ENCODE data around the gene GPR156. TPM values are rescaled to one million over a fixed set of nuclear protein-coding genes. Genes with fewer than 3 reads are reported as not detected.
"Not testable (repeated sequence)": the region's sequence is repeated elsewhere in the genome, so short reads cannot be mapped to it uniquely, and the experiment has no call there.

GPR156 gene
- total RNA-seq: 2.0 TPM

- FAIRE-seq (no peak), DNase-seq (ENCODE audit: low spot score in 2 of 2) (peak; percentile 44 to 56)
Observed at GRCh38 chr3:120284747-120285507, at the start of gene GPR156. Gene GPR156, minus strand, starts transcription at chr3:120285222. Its CDS starts 41,124 bp downstream, at chr3:120244098.

DNA sequence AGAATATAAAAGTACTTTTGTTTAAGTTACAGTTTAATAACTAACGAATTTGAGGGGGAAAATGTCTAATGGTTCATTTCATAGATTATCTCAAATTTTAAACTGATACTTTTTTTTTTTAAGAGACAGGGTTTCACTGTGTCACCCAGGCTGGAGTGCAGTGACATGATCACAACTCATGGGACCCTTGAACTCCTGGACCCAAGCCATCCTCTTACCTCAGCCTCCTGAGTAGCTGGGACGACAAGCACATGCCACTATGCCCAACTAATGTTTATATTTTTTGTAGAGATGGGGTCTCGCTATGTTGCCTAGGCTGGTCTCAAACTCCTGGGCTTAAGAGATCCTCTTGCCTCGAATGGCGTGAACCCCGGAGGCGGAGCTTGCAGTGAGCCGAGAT is 47.6 kb upstream of the GPR156 start:
- FAIRE-seq (peak; percentile 3), DNase-seq (ENCODE audit: low spot score in 2 of 2) (no peak)

GRCh38 chr3:120331076-120331475 is 46.1 kb upstream of the GPR156 start:
- no peak for DNase-seq (ENCODE audit: low spot score in 2 of 2)
- no peak for FAIRE-seq

GRCh38 chr3:120326784-120327183 is 41.8 kb upstream of the GPR156 start:
- no peak for DNase-seq (ENCODE audit: low spot score in 2 of 2)
- no peak for FAIRE-seq

DNA sequence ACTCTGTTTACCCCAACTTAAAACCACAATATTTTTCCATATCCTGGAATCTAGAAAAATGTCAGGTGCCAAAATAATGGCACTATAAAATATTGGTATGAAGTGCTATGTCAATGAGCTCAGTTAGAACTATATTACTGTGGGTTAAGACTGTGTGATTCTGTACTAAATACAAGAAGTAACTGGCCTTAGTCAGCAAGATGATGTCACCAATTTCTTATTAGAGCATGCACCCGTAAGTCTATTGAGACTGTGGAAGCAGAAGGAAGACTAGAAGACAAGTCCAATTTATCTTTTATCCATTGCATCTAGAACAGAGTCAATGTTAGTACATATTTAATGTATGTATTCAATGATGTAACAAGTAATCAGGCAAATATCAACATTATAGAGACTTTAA is 39.2 kb upstream of the GPR156 start:
- no peak for DNase-seq (ENCODE audit: low spot score in 2 of 2)
- no peak for FAIRE-seq

GRCh38 chr3:120323761-120324160 is 38.7 kb upstream of the GPR156 start:
- not testable (repeated sequence) for FAIRE-seq

DNA sequence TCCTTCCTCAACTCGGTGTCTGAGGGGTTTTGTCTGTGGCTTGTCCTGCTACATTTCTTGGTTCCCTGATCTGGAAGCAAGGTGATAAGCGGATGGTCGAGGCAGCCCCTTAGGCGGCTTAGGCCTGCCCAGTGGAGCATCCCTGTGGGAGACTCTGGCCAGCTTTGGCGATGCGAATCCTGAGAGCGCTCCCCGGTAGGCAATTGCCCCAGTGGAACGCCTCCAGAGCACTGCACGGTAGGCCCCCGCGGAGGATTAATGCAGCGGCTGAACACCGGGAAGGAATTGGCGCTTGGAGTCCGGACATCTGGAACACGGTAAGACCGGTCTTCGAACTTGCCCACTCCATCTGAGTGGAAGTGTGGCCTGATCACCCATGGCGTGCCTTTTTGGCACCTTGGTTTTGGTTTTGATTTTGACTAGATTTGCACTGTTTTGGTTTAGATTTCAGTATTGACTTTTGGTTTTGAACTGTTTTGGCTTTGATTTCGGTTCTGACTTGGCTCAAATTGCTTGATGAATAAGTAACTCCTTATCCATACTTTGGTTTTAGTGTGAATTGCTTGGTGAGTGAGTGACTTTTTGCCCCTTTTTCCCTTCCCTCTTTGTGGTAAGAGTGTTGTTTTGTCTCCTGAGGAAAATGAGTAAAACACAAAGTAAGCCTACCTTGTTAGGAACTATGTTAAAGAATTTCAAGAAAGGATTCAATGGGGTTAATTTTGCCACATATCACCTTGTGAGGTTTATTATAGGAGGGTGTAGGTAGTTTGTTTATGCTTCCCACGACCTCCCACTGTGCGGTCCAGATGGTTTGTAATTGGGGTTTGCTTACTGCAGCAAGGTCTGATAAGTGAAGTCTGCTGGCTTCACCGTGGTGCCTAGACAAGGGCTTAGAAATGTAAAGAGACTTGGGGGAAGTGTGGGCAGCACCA is 27.1 kb upstream of the GPR156 start:
- FAIRE-seq: no peak
- no peak for DNase-seq (ENCODE audit: low spot score in 2 of 2)

More at GRCh38 chr3:120323761-120324160, 38.7 kb upstream of the GPR156 start:
- DNase-seq (ENCODE audit: low spot score in 2 of 2): not testable (repeated sequence)

GRCh38 chr3:120306519-120307455 is 21.8 kb upstream of the GPR156 start:
- DNase-seq (ENCODE audit: low spot score in 2 of 2): no peak
- FAIRE-seq: no peak

DNA sequence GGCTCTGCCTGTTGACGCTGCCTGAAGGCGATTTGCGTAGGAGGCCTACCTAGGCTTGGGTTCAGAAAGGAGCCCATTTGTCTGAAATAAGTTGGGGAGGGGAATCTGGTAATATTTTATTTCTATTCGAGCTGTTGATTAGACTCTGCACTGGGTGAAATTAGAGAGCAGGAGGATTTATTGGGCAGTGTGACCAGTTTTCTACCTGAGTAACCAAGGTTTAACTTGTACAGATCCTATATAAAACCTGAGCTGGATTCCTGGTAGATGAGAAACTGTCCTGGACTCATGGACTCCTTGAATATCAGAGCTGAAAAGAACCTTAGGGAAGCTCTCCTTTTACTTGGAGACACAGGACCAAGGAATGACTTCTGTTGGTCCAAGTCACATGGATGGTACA is 19.6 kb upstream of the GPR156 start:
- FAIRE-seq: no peak
- no peak for DNase-seq (ENCODE audit: low spot score in 2 of 2)

- DNase-seq (ENCODE audit: low spot score in 2 of 2) (no peak), FAIRE-seq (no peak)
Observed at GRCh38 chr3:120302361-120302760, 17.3 kb upstream of the GPR156 start.

GRCh38 chr3:120300971-120301370 is 15.9 kb upstream of the GPR156 start:
- FAIRE-seq (no peak), DNase-seq (ENCODE audit: low spot score in 2 of 2) (no peak)

DNA sequence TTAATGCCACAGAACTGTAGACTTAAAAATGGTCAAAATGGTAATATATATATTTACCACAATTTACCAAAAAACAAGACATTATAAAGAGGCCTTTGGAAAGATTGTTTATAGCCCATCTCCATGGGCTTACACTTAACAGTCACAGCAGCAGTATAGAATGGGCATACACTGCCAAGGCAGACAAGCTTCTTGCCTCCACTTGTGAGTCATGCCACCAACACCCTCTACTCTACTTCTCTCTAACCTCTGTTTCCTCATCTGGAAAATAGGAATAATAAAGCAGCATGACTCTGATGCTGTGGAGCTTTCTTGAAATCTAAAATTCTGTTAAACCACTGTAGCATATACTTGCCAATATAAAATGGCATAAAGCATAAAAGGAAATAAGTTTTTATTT is 14.4 kb upstream of the GPR156 start:
- FAIRE-seq (no peak), DNase-seq (ENCODE audit: low spot score in 2 of 2) (no peak)

DNA sequence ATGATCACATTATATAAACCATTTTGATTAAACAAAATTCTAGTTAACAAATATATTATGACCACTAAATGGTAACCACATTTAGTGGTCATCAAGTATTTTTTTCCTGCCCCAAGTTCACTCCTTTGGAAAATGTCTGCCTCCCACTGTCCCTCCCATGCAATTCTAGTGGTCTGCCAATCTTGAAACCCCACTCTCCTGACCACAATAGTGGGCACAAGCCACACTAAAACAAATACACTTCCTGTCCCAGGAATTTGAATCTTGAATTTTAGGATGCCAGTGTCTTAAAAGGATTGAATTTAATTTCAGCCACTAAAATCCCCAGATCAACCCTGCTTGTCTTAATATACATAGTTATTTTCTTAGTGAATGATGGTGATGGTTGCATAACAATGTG is 14.0 kb upstream of the GPR156 start:
- DNase-seq (ENCODE audit: low spot score in 2 of 2) (no peak), FAIRE-seq (no peak)

- not testable (repeated sequence) for FAIRE-seq; DNase-seq (ENCODE audit: low spot score in 2 of 2)
Observed at GRCh38 chr3:120291552-120291951, 6.5 kb upstream of the GPR156 start.

GRCh38 chr3:120289636-120290035 is 4.6 kb upstream of the GPR156 start:
- DNase-seq (ENCODE audit: low spot score in 2 of 2): no peak
- FAIRE-seq: no peak

GRCh38 chr3:120286465-120286864 is 1.4 kb upstream of the GPR156 start:
- FAIRE-seq (no peak), DNase-seq (ENCODE audit: low spot score in 2 of 2) (no peak)

GRCh38 chr3:120285508-120285841 is 453 bp upstream of the GPR156 start:
- no peak for FAIRE-seq
- no peak for DNase-seq (ENCODE audit: low spot score in 2 of 2)

GRCh38 chr3:120281261-120281660 is 3.8 kb downstream of the GPR156 start:
- DNase-seq (ENCODE audit: low spot score in 2 of 2) (no peak), FAIRE-seq (no peak)

GRCh38 chr3:120280566-120280965 is 4.5 kb downstream of the GPR156 start:
- FAIRE-seq (no peak), DNase-seq (ENCODE audit: low spot score in 2 of 2) (no peak)

GRCh38 chr3:120280026-120280425 is 5.0 kb downstream of the GPR156 start:
- DNase-seq (ENCODE audit: low spot score in 2 of 2): no peak
- FAIRE-seq: no peak

Data from frontal cortex (tissue), 4 donors.